Suppressor macrophage treated with lipopolysaccharide for 1 hour (primary cell): ENCODE measurements around the gene TSC1.
A peak's percentile ranks its signal among the peaks of the same experiment; 100 is the strongest.

Experiments
- DNase-seq, 3 donors: peaks; one replicate each; pipeline ENCODE4 v3.0.0-alpha.2; 2020 to 2022

TSC1 gene

DNA sequence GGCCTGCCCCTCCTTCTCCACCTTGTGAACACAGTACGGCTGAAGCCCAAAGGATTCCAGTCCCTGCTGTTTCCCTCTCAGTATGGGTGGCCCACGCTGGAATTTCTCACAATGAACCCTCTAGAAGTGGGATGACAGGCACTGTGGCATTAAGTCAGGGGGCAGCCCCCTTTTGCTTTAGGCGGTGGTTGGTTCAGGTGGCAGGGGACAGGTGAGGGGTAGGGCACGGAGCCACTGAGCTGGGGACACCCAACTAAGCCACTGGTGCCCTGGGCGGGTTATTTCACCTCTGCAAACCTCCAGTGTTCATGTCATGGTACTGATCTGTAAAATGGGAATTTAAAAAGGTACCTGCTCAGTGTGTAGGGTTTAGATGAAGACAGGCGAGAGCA is 58.1 kb downstream of the TSC1 start:
- no peak for DNase-seq

DNA sequence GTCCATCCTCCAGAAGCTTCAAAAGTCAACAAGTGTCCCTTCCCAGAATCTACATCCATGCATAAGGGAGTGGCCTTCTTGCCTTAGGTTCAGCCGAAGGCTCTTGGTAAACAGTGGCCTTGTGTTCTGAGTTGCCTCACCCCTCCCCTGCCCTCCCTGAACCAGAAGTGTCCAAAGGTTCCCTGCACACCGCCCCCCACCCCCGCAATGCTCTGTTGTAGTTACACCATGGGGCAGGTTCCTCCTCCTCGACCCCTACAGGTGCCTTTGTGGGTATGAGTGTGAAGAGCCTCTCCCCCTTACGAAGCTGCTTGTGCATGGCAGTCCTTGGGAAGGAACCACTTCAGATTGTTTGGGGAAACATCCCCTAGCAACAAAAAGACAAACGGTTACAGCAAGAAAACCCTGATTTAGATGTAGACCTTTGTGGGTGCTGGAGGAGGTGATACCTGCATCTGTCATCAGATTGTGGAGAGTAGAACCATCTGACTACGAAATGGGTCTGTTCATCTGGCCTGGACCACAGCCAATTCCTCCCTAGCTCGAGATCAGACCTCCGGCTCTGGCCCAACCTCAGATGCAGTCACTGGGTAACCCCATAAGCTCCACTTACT is 58.6 kb downstream of the TSC1 start:
- DNase-seq = no peak

- DNase-seq = no peak
Observed at GRCh38 chr9:132883349-132884294, 60.8 kb downstream of the TSC1 start.

DNA sequence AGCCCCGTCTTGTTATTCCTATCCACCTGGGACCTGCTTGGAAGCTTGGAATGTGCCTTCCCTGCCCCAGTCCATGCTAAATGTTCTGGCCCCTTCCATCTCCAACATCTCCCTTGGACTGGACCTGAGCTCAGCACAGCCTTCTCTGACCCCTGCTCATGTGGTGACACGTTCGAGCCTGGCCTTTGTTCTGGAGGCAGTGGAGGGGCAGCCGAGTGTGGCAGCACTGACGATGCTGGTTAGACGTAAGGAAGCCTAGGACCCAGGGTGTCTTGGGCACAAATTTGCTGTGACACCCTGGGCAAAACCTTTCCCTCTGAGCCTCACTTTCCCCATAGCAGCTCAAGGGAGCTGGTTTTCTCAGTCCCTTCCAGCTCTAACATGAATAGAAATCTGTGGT is 61.8 kb downstream of the TSC1 start:
- DNase-seq = no peak

GRCh38 chr9:132881826-132882225 is 62.6 kb downstream of the TSC1 start:
- DNase-seq = no peak

DNA sequence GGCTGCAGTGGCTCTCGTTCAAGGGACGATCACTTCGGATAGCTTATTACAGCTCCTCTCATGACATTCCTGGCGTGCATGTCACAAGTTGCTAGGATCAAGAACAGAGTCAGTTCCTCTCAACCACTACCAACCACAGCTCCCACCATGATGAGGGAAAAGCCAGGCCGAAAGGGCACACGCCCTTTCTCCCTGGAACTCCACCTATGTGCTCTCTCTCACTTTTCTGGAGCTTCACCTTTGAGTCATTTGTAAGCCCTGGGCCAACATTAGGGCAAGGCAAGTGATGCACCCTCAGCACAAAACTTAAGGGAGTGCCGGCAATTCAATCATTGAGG is 64.1 kb downstream of the TSC1 start:
- DNase-seq = no peak

GRCh38 chr9:132879457-132880323 is 64.7 kb downstream of the TSC1 start:
- peak in 1 of 3 donors; percentile 27 for DNase-seq

GRCh38 chr9:132878695-132879456 is 65.5 kb downstream of the TSC1 start, which contains the start of gene SPACA9:
SPACA9 (plus strand) TSS chr9:132878898; CDS start chr9:132883948, 5,050 bp downstream.
- DNase-seq = peak; percentile 28 to 71 (median 42)

DNA sequence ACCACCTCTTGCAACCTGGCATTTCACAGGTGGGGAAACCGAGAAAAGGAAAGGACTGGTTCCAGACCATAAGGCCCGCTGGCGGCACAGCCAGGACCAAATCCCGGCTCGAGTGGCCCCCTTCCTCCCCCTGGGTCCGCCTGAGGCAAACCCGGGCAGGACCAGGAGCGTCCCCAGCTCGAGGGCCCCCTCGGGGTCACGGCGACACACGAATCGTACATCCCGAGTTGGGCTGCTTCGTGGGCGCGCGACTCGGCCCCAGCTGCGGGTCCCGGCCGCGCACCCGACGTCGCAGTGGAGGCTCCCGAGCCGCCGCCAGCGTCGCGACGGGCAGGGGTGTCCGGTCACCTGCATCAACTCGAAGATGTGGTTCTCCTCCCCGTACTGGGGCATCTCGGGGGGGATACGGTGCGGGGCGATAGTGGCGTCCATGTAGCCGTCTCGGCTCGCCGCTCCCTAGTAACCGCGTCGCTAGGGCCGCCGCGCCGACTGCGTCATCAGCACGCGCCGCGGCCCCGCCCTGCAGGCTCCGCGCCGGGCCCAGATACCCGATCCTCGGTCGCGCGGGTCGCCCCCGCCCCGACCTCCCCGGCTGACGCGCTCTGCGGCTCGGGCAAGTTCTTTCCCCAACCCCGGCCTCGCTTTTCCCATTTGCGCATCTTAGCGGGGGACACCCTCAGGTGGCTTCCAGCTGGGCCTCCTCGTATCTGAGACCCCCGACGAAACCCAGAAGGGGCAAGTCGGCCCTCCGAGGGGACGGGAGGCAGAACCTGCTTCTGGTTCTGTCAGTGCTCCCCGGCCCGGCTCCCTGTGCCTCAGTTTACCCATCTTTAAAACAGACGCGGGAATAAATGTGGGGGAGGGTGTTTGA is 66.4 kb downstream of the TSC1 start, which contains the start of gene AK8:
Gene AK8, minus strand, starts transcription at position 461 of the 871 bp plus-strand sequence. Its CDS starts 29 bp downstream, at position 432.
- peak; percentile 79 to 94 (median 91) for DNase-seq

DNA sequence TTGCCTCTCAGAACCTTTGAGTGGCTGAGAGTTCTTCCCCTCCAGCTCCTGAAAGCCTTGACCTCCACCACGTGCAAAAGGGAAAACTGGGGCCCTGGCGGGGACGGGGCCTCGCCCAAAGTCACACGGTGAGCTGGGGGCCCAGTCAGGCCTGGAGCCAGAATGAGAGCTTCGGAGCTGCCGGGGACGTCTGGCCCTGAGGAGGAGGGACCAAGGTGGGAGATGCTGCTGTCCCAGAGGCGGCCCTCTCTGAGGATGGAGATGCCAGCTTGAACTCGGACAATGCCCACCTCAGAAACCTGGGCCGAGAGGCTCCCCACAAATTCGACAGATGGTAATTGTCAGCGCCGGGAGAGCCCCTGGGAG is 67.0 kb downstream of the TSC1 start:
- DNase-seq = no peak

- DNase-seq = no peak
Observed at GRCh38 chr9:132876849-132877248, 67.6 kb downstream of the TSC1 start.

DNA sequence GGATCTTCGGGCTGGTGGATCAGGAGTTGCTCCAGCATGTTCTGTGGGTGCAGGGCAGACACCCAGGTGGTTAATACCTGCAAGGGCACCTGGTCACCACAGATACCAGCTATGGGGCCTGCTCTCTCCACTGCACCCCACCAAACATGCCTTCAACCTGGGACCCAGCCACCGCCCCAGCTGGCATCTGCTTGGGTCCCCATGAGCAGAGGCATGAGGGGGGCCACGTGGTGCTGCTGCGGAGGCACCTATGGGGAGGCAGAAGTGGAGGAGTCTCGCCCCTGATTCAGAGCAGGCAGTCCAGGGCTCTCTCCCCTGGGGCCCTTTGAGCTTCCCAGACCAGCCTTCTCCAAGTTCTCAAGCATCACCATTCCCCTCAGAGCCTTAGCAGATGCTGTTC is 69.3 kb downstream of the TSC1 start:
- no peak for DNase-seq

- DNase-seq = no peak
Observed at GRCh38 chr9:132873403-132873802, 71.0 kb downstream of the TSC1 start.

DNA sequence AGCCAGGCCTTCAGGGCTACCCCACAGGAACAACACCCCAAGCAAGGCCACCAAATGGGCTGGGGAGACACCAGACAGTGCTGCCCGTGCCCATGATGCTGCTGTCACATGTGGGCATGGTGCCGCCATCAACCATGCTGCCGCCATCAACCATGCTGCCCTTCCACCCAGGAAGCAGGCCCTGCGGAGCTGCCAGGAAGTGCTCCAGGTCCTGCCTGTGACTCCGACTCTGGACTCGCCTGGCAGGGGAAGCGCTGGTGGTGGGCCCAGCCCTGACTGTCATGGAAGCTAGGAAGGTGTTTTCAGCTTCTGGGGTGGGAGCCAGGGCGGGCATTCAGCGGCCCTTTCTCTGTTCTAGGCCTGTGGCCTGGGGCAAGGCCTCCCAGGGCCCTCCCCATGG is 75.2 kb downstream of the TSC1 start:
- no peak for DNase-seq

DNA sequence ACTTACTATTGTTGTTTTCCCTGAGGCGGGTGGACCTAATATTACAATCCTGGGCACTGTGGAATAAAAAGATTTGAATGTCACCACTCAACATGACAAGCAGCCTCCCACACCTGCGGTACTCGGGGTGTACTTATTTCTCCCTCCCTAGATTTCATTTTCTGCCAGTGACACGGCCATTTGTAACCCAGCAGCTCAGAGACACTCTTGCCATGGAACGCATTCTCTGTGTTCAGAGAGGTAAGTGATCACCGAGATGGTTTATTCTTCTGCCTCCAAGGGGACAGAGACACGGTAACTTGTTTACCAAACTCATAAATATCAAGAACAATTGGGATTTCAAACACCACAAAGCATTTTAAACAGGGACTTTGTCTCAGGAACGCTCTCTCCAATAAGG is 77.5 kb downstream of the TSC1 start:
- no peak for DNase-seq

DNA sequence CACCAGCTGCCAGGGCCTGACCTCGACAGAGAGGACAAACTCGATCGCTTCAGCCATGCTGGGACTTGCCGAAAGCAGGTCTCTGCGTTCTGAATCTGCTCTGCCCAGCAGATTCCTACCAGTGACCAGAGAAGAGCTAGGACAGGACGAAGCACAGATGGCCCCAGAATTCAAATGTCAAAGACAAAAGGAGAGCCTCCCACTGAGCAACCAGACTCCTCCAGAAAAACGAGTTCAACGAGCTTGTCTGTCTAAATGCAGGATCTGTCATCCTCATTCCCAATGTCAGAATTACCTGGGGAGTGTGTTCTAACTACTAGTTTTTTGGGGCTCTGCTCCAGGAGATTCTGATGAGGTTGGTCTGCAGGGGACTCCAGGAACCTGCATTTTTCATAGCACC is 79.7 kb downstream of the TSC1 start:
- no peak for DNase-seq

- DNase-seq = no peak
Observed at GRCh38 chr9:132864277-132864676, 80.1 kb downstream of the TSC1 start.

DNA sequence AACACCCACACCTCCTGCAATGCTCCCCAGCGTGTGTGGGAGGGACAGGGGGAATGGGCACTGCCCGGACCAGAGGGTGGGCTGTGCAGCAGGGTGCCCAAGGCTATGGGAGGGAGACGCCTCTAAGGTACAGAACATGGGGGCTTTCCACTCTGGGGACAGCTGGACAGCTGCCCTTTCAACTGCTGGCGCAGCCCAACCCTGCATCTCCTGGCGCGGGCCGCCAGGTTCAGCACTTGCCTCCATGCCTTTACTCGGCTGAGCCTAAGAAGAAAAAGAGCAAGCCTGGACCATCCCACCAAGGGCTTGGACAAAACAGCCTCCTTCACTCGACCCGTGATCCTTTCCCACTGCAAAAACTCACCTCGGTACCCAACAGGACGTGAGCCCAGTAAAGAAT is 81.3 kb downstream of the TSC1 start:
- DNase-seq = no peak

- no peak for DNase-seq
Observed at GRCh38 chr9:132862533-132862932, 81.9 kb downstream of the TSC1 start.

- DNase-seq = no peak
Observed at GRCh38 chr9:132861666-132862065, 82.8 kb downstream of the TSC1 start.

GRCh38 chr9:132858751-132859150 is 85.7 kb downstream of the TSC1 start:
- no peak for DNase-seq
